K562 (cell line): ENCODE measurements around the gene SNAPC3. TPM values are rescaled to one million over a fixed set of nuclear protein-coding genes. Genes with fewer than 3 reads are reported as not detected.

Experiments
- ATAC-seq: fragments of 200-7000 bp; cut with Tn5 transposase; 3 replicates; pipeline ENCODE4 v1.9.1; 2020; ENCODE audit warnings: moderate library complexity
- BruUV-seq: library from RNA; stranded (reverse); fragments of 400-500 nt; replicated peaks from 2 replicates; lab custom pipeline; 2021; lab: Mats Ljungman, UMichigan
- CTCF ChIA-PET: fragments of 300-600 bp; formaldehyde crosslinking; extraction: SDS; loops from one replicate; lab custom pipeline; 2021; ENCODE audit warnings: low intra/inter-chr PET ratio; lab: Yijun Ruan, JAX
- POLR2A ChIA-PET: fragments of 300-600, 350-650 bp; sonication (Branson Sonifier 250); formaldehyde crosslinking; extraction: SDS; loops from one replicate; lab custom pipeline; 2021; ENCODE audit warnings: antibody characterized with exemption, inconsistent platforms; lab: Yijun Ruan, JAX
- DNase-seq, 4 experiments: peaks; one replicate each; pipeline versions ENCODE4 v3.0.0 to v3.0.0-alpha.2; 2011 to 2018; ENCODE audit warnings: low spot score in 3 of 4, mixed read lengths in 3 of 4; ENCODE audit errors: extremely low read depth in 1 of 4
- FAIRE-seq: peaks from 2 replicates; lab custom pipeline; 2011; peaks lifted over from hg19 to GRCh38; lab: Jason Lieb, UNC
- H2AFZ ChIP-seq: 2 replicates; pipeline ENCODE4 v1.6.0; 2011; ENCODE audit warnings: low read depth, low read length, control low read depth, inconsistent platforms
- H3K27ac ChIP-seq: fragments of 200-600 bp; 3 replicates; pipeline ENCODE4 v1.8.0; 2011; ENCODE audit warnings: low read depth, mild to moderate bottlenecking, control low read depth, inconsistent platforms, low read length, moderate library complexity, mixed read lengths; ENCODE audit errors: extremely low read depth
- H3K27me3 ChIP-seq, 2 experiments: fragments of 300-600 bp in 1 of 2; 2 replicates in 1 of 2; 3 replicates in 1 of 2; pipeline versions ENCODE4 v1.6.0 to v1.8.0; 2011; ENCODE audit warnings: inconsistent platforms in 2 of 2, low read length in 2 of 2, mild to moderate bottlenecking in 1 of 2, mixed read lengths in 1 of 2, moderate library complexity in 1 of 2; ENCODE audit not compliant: control insufficient read depth in 2 of 2, insufficient read depth in 2 of 2
- H3K36me3 ChIP-seq: fragments of 300-600 bp; 3 replicates; pipeline ENCODE4 v1.8.0; 2011; ENCODE audit warnings: mild to moderate bottlenecking, low read length, inconsistent platforms; ENCODE audit not compliant: control insufficient read depth, insufficient read depth
- H3K4me1 ChIP-seq, 2 experiments: fragments of 200-600 bp in 1 of 2; replicated peaks in 1 of 2; 2 replicates in 1 of 2; 3 replicates in 1 of 2; pipeline versions ENCODE4 v1.5.1 to v1.8.0; 2011; ENCODE audit warnings: inconsistent platforms in 2 of 2, low read length in 2 of 2, mild to moderate bottlenecking in 1 of 2, mixed read lengths in 1 of 2, moderate library complexity in 1 of 2; ENCODE audit not compliant: control insufficient read depth in 2 of 2, insufficient read depth in 2 of 2
- H3K4me2 ChIP-seq: 2 replicates; pipeline ENCODE4 v1.6.1; 2011; ENCODE audit warnings: low read length, control low read depth, inconsistent platforms, mixed read lengths; ENCODE audit not compliant: insufficient read depth
- H3K4me3 ChIP-seq: fragments of 200-600 bp; sonication (generic), shearing (Covaris generic); 2 replicates; pipeline ENCODE4 v1.5.1; 2016; ENCODE audit warnings: control low read depth, inconsistent platforms
- H3K79me2 ChIP-seq: fragments of 200-600 bp; 3 replicates; pipeline ENCODE4 v1.8.0; 2011; ENCODE audit warnings: low read length, inconsistent platforms; ENCODE audit not compliant: control insufficient read depth, insufficient read depth
- H3K9ac ChIP-seq, 2 experiments: 2 replicates each; pipeline versions ENCODE4 v1.6.0 to v1.6.1; 2011; ENCODE audit warnings: low read depth in 2 of 2, low read length in 2 of 2, control low read depth in 1 of 2, inconsistent platforms in 1 of 2, mild to moderate bottlenecking in 1 of 2, mixed read lengths in 1 of 2; ENCODE audit not compliant: insufficient read depth in 1 of 2
- H3K9me1 ChIP-seq: one replicate; pipeline ENCODE4 v1.6.0; 2011; ENCODE audit warnings: inconsistent platforms, mild to moderate bottlenecking, low read length, moderate library complexity; ENCODE audit not compliant: control insufficient read depth, insufficient read depth
- H3K9me3 ChIP-seq: replicated peaks from 2 replicates; pipeline ENCODE4 v1.5.1; 2011; ENCODE audit warnings: low read depth, low read length, inconsistent platforms; ENCODE audit not compliant: control insufficient read depth, insufficient read depth
- H4K20me1 ChIP-seq: replicated peaks from 2 replicates; pipeline ENCODE4 v1.6.1; 2011; ENCODE audit warnings: low read length, inconsistent platforms, mixed read lengths; ENCODE audit not compliant: control insufficient read depth, insufficient read depth
- COPS2 ChIP-seq: fragments of 450-650 bp; conservative IDR thresholded peaks from 2 replicates; pipeline ENCODE4 v1.6.1; 2016; ENCODE audit warnings: mild to moderate bottlenecking, moderate library complexity
- GABPB2 ChIP-seq: fragments of 250-450 bp; sonication (Bioruptor Pico); conservative IDR thresholded peaks from 2 replicates; pipeline ENCODE4 v1.5.1; 2021; ENCODE audit warnings: mild to moderate bottlenecking
- PCBP2 ChIP-seq: fragments of 200-400 bp; formaldehyde crosslinking; IDR thresholded peaks from 2 replicates; pipeline ENCODE4 v1.6.1; 2018; ENCODE audit warnings: low read length, low read depth, mild to moderate bottlenecking, moderate library complexity; ENCODE audit not compliant: poor library complexity, severe bottlenecking
- RFX1 ChIP-seq: fragments of 450-650 bp; IDR thresholded peaks from 2 replicates; pipeline ENCODE4 v1.6.1; 2016; ENCODE audit warnings: mild to moderate bottlenecking, moderate library complexity
- SUPT5H ChIP-seq: fragments of 450-650 bp; IDR thresholded peaks from 2 replicates; pipeline ENCODE4 v1.6.1; 2016
- ZFX ChIP-seq: sonication (generic); formaldehyde crosslinking; IDR thresholded peaks from 2 replicates; pipeline ENCODE4 v1.8.0; 2022; ENCODE audit warnings: mild to moderate bottlenecking, missing genetic modification reagents, moderate library complexity
- ZNF232 ChIP-seq: sonication (generic); formaldehyde crosslinking; IDR thresholded peaks from 2 replicates; pipeline ENCODE4 v1.8.0; 2022; ENCODE audit warnings: mild to moderate bottlenecking, missing genetic modification reagents
- ZNF318 ChIP-seq, 2 experiments: fragments of 450-650 bp; IDR thresholded peaks; 2 replicates each; pipeline ENCODE4 v1.6.1; 2016; ENCODE audit warnings: mild to moderate bottlenecking in 2 of 2, borderline replicate concordance in 1 of 2, low read depth in 1 of 2, moderate library complexity in 1 of 2
- ZNF445 ChIP-seq: fragments of 250-450 bp; sonication (Bioruptor Pico); IDR thresholded peaks from 2 replicates; pipeline ENCODE4 v1.4.0; 2020; ENCODE audit warnings: low read depth, mild to moderate bottlenecking, moderate library complexity
- ZNF830 ChIP-seq: fragments of 250-450 bp; sonication (Bioruptor Pico); IDR thresholded peaks from 2 replicates; pipeline ENCODE4 v1.5.0; 2021; ENCODE audit warnings: mild to moderate bottlenecking
- WGBS: fragments of 100-300 bp; shearing (Covaris generic); methylation state at CpG from one replicate; pipeline ENCODE4 v1.1.6; 2016; ENCODE audit warnings: low coverage, mixed read lengths; ENCODE audit not compliant: insufficient coverage; ENCODE audit errors: missing lambda C conversion rate; 5-methylcytosine and 5-hydroxymethylcytosine counted together
- in situ Hi-C: fragments of 300-500 bp; cut with MboI; formaldehyde crosslinking; loops from 4 replicates; pipeline ENCODE4 v1.15.0; 2018; ENCODE audit warnings: inconsistent platforms, mixed read lengths
- intact Hi-C: fragments of 100-400 bp; cut with micrococcal nuclease; formaldehyde crosslinking; loops from 2 replicates; pipeline ENCODE4 v1.14.2; 2022
- polyA plus RNA-seq, 8 experiments: library from polyadenylated mRNA; depleted of rRNA in 4 of 8; stranded (reverse) in 5 of 8; unstranded in 3 of 8; fragments of >200 nt; fragmentation: Nextera tagmentation in 2 of 8; fragmentation: Illumina TruSeq in 1 of 8; extraction: Ambion mirVana in 2 of 8; extraction: Trizol in 1 of 8; gene quantifications; 2 replicates each; pipeline versions ENCODE4 v1.2.1 to v1.2.3, GENCODE V29; 2011 to 2014; ENCODE audit warnings: inconsistent platforms in 1 of 8, missing spikeins in 1 of 8
- total RNA-seq, 7 experiments: library from RNA; depleted of rRNA in 6 of 7; stranded (reverse); fragments of >200 nt in 6 of 7; fragmentation: Illumina TruSeq in 2 of 7; extraction: Trizol in 2 of 7; gene quantifications; 2 replicates each; pipeline versions ENCODE4 v1.2.1 to v1.2.3, GENCODE V29; 2011 to 2021; ENCODE audit warnings: low replicate concordance in 1 of 7
- TF ChIP-seq, protein P1 (sequence below), 3 experiments: fragments of 200-800 bp in 1 of 3; sonication (Bioruptor generic) in 1 of 3; sonication (generic) in 1 of 3; formaldehyde crosslinking in 1 of 3; IDR thresholded peaks; 2 replicates each; pipeline versions ENCODE4 v1.6.1 to v1.8.0; 2016 to 2022; ENCODE audit warnings: mild to moderate bottlenecking in 2 of 3, missing compliant biosample characterization in 2 of 3, missing genetic modification characterization in 2 of 3, missing genetic modification reagents in 1 of 3
- TF ChIP-seq, protein P2 (sequence below): fragments of 450-650 bp; IDR thresholded peaks from 2 replicates; pipeline ENCODE4 v1.6.1; 2016; ENCODE audit warnings: low read depth, mild to moderate bottlenecking, moderate library complexity

Gene SNAPC3
- total and polyA plus RNA-seq, 9 of the 15 experiments (the other 6 are each of a cell fraction or from before 2014, with no cell fraction given): 2.3 to 38.9 (median 19.8) TPM

GRCh38 chr9:15469406-15469805 lies 46.7 kb downstream of the SNAPC3 start (continued):
- TF ChIP-seq GABPB2 (CRISPR knock-in tag) (no peak), RFX1 (no peak)
- TF ChIP-seq, protein P1, sequence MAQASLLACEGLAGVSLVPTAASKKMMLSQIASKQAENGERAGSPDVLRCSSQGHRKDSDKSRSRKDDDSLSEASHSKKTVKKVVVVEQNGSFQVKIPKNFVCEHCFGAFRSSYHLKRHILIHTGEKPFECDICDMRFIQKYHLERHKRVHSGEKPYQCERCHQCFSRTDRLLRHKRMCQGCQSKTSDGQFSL (CRISPR knock-in tag; IDR thresholded peaks at IDR 0.05): no peak
- TF ChIP-seq, protein P1 (tag; IDR thresholded peaks at IDR 0.05): no peak

DNA sequence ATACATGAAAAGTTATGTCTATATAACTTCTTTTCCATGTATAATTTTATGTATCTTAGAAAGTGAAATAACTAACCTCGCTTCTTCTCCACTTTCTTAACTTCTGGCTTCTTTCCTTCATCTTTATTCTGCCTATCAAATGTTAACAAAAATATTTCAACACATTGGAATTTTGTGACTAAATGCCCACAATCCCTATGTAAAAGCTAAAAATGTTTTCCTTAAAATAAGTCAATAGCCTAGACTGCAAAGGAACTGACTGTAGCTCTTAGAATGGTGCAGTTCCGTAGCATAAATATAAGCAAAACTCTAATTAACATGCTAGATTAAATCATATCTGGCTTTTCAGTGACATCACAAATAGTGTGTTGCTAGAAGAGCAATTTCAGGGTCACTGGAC lies 47.2 kb downstream of the SNAPC3 start:
- POLR2A ChIA-PET: interaction anchor here (1.3 kb wide), 1 partner anchor 11 kb away, joined by 3 read pairs; no protein-coding TSS in a partner anchor
- CTCF ChIA-PET: no interaction called here
- WGBS: 91% methylated on average over 2 of the region's 2 CpGs
- TF ChIP-seq ZFX (CRISPR knock-in tag) (no peak), ZNF830 (CRISPR knock-in tag) (no peak), COPS2 (no peak), PCBP2 (no peak), ZNF318 (IDR thresholded peaks at IDR 0.05; ENCODE audit: borderline replicate concordance in 1 of 2, low read depth in 1 of 2) (no peak), SUPT5H (no peak), ZNF445 (CRISPR knock-in tag) (no peak), ZNF232 (CRISPR knock-in tag) (no peak)
- TF ChIP-seq, protein P2, sequence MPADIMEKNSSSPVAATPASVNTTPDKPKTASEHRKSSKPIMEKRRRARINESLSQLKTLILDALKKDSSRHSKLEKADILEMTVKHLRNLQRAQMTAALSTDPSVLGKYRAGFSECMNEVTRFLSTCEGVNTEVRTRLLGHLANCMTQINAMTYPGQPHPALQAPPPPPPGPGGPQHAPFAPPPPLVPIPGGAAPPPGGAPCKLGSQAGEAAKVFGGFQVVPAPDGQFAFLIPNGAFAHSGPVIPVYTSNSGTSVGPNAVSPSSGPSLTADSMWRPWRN: no peak

More for the DNA sequence above, 47.2 kb downstream of the SNAPC3 start:
- Histone ChIP-seq H3K36me3 (peaks cover 87% of the 10 kb centered on the region), H3K27ac (no peak overlapping the region), H2AFZ (no peak overlapping the region), H4K20me1 (no peaks in the 10 kb centered on the region), H3K4me3 (no peak overlapping the region), H3K9me1 (no peaks in the 10 kb centered on the region), H3K27me3 (no peaks in the 10 kb centered on the region), H3K79me2 (no peaks in the 10 kb centered on the region), H3K9ac (no peak overlapping the region), H3K4me1 (no peaks in the 10 kb centered on the region), H3K9me3 (no peaks in the 10 kb centered on the region), H3K4me2 (no peak overlapping the region)
- no TSS peak for BruUV-seq
- FAIRE-seq: no peak
- intact Hi-C loops: no loop called here
- ATAC-seq: no peak
- no peak for DNase-seq
- in situ Hi-C loops: no loop called here
